HG02623 (cell line): ENCODE data around the gene ZNHIT2.

Source experiments
- ATAC-seq: cut with Tn5 transposase; IDR thresholded peaks from one replicate; pipeline ENCODE4 v1.9.1; 2021; ENCODE audit warnings: moderate library complexity; ENCODE audit not compliant: unreplicated experiment

ZNHIT2 gene

GRCh38 chr11:65134952-65135632 lies 17.6 kb upstream of the ZNHIT2 start:
- peak; percentile 52 for ATAC-seq

DNA sequence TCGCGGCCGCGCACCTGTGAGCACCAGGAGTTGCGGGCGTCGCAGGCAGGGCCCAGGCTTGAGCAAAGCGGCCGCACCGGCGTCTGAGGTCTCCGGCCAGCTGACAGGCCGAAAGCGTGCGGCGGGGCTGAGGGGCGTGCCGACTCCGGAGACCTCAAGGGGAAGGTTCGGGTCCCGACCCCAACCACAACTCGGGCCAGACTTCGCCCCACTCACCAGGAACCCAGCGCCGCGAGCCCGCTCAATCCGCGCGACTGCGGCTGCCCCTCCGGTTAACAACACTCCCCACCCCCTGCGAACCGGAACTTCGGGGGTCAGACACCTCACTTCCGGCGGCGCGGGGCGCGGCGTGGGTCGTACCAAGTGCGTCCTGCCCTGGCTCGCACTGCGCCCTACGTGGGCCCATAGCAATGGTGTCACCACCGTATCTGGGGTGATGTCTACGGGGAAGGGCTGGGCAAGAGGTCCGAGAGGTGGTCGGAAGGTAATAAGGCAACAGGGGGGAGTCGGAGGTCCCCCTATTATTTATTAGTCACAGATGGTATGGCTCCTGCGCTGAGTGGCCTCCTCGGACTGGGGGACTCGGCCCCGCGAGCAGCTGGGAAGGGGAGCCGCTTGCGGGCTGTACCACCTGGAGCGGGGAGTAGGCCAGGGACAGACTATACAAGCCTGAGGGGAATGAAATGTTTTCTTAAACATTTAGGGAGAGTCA lies 16.9 kb upstream of the ZNHIT2 start, which contains the start of gene SYVN1:
TSS of gene SYVN1 (minus strand) at position 280 of the 712 bp plus-strand sequence. CDS start 918 bp downstream, outside the sequence.
- peak; percentile 56 for ATAC-seq

DNA sequence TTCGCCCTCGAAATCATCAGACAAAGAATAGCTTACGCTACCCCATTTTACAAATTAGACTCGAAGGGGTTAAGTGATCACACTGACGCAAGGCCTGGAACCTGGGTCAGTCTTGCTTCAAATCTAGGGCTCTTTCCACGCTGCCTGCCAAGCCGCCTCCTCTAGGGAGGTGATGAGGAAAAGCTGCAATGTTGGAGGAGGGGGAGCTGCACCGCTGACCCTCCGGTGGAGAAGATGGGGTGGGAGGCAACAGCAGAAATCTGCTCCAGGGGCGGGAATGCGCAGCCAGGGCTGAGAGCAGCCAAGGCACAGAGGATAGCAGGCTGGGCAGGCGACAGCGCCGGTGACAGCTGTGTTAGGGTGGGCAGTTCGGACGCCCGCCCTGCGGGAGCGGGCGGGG lies 16.2 kb upstream of the ZNHIT2 start:
- ATAC-seq = no peak

GRCh38 chr11:65132988-65133700 lies 15.6 kb upstream of the ZNHIT2 start:
- ATAC-seq = no peak

DNA sequence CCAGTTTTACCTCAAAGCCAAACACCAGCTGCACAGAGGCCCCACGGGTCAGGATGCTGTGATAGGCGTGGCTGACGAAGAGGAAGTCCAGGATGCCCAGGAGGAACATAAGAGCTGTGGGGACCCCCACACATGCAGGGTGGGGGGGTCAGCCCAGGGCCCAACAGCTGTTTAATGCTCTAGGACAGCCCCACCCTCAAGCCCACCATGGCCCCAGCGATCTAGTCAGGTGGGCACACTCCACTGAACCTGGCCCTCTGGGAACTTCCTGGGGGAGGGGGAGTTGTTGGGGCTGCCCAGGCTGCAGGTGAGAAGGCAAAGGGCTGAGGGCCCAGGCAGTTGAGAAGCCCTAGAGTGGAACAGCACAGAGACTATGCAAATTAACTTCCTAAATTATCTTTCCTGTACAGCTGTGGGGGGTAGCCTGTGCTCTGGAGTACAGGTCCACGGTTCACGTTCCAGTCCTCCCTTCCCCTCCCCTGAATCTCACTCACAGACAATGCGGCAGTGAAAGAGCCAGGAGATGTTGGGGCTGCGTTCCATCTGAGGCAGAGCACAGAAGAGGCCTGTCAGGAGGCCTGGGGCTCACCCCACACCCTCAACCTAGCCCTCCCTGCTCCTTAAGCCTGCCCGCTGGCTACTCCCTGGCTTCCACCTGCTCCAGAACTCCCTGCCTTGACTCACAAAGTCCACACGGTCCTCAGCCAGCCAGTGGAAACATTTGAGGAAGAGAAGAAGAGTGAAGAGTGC lies 14.9 kb upstream of the ZNHIT2 start:
- ATAC-seq = no peak

GRCh38 chr11:65131895-65132237 lies 14.4 kb upstream of the ZNHIT2 start:
- ATAC-seq = no peak

DNA sequence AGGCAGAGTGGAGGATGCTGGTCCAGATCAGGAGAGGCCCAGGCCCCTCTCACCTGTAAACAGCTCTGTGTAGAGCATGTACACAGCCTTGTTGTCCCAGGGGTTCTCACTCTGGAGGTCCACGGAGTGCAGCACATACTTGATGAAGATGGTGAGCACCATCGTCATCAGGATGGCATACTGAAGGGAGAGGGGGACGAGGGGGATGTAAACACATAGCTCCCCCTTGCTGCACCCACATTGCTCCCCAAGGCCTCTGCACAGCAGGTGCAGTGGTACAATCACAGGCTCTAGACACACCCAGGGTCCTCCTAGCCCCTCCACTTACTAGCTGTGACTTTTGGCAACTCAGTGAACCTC lies 13.9 kb upstream of the ZNHIT2 start:
- no peak for ATAC-seq

GRCh38 chr11:65130631-65131416 lies 13.3 kb upstream of the ZNHIT2 start:
- ATAC-seq = no peak

DNA sequence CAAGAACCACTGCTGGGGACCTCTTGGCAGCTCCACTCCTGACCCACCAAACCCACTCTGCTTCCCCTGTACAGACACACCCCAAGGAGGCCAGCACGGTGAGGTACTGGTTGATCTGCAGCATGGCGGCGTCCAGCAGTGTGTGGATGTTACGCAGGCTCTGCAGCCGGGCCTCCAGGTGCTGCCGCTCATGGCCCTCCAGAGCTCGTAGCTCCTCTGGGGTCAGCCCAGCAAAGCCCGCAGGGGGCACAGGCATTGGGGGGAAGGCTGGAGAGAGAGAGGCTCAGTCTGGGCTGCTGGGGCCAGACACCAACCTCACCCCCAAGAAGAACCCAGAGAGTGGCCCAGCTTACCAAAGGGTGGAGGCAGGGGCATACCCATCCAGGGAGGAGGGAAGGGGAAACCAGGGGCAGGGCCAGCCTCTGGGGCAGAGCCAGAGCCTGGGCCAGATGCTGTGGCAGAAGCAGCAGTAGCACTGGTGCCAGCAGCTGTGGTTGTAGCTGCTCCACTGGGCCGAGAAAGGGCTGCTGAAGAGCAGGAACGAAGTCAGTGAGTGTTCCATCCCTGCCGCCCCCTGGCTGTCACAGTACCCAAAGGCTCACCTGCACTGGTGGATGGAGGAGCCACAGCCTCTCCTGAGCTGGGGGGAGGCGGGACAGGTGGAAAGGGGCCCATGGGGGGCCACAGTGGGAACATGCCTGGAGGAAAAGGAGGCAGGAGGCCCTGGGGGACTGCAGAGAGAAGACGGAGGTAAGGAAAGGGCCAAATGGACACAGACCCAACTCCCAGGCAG lies 12.3 kb upstream of the ZNHIT2 start:
- no peak for ATAC-seq

DNA sequence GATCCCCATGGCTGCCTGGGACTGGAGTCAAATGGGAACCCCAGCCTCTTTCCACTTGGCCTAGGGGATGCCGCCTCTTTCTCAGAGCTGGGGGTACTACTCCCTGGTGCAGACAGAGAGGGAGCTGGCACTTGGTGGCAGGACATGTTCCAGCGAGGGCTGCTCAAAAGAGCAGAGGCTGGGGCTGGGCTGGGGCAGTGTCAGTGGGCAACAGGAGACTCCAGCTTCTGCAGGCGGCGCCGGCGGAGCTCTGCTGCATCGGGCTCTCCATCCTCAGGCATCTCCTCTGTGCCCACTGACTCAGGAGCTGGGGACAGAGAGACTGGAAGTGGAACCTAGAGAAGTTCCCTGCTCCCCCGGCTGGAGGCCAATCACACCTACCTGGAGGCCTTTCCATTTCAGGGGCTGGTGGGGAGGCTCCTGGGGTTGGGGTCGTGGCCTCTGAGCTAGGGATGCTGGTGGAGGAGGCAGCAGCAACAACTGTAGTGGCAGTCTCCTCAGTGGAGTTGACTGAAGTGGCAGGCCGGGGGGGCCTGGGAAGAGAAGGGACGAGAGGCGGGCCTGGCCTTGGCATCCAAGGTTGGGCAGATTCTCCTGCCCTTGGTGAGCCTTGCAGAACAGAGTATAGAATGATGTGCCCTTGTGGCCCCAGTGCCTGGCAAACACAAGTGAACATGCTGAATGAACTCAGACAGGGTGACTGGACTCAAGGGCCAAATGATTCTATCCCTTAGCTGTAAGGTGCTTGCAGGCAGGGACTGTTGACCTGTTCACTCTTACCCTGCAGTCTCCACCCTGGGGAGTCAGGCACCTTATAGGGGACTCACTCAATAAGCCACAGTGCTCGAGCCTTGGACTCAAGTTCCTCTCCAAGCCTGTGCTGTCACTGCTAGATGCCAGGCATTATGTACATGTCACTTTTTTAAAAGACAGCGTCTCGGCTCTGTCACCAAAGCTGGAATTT lies 11.0 kb upstream of the ZNHIT2 start:
- ATAC-seq = no peak

- no peak for ATAC-seq
Observed at GRCh38 chr11:65127473-65128181, 10.1 kb upstream of the ZNHIT2 start.

DNA sequence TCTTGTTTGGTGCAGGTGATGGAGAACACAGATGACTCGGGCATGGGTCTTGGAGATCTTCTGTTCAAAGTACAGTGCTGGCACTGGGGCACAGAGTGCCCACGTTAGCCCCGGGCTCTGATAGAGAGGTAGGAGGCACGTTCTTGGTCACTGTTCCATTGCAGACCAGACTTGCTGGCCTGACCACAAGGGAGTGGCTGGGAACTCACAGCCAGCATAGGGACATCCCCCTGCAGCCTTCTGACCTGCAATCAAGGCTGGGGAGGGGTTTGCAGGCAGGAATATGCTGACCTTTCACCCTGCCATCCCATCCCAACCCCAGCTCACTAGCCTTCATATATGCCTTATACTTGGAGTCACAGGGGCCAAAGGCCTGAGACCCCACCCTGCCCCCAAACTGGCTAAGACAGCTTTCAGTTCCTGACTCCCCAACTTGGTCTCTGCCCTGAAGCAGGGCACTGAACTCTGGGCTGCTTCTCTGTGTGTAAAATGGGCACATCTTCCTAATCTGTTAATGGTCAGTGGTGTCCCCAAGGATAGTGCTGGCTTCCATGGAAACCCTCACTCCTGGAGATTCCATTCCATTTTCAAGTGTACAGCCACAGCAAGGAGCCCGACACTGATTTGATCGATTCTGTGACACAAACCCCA lies 9.2 kb upstream of the ZNHIT2 start:
- ATAC-seq = no peak

DNA sequence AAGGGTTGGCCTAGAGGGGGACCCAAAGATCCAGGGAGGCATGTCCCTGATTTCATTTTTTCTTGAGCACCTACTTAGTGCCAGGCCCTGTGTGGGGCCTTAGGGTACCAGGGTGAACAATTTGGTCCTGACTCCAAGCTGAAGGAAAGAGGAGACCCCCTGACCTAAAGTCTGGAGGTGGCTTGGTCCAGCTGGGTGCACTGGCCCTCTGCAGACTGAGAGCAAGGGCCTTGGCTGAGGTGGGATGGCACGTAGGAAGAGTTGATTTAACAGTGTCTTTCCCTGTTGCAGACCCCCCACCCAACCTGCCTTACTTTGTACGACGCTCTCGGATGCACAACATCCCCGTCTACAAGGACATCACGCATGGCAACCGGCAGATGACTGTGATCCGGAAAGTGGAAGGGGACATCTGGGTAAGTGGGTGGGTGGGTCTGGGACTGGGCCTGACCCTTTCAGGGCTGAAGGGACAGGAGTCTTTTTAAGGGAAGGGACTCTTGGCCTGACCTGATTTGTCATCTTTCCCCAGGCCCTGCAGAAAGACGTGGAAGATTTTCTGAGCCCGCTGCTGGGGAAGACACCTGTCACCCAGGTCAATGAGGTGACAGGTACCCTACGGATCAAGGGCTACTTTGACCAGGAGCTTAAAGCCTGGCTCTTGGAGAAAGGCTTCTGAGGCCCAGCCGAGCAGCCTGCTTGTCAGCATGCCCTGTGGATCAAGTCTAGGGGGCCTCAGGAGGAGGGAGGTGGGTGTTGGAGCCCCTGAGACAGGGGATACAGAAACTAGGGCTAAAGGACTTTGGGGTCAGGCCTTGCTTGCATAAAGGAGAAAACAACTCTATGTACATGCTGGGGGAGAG lies 7.9 kb upstream of the ZNHIT2 start:
- ATAC-seq = no peak

DNA sequence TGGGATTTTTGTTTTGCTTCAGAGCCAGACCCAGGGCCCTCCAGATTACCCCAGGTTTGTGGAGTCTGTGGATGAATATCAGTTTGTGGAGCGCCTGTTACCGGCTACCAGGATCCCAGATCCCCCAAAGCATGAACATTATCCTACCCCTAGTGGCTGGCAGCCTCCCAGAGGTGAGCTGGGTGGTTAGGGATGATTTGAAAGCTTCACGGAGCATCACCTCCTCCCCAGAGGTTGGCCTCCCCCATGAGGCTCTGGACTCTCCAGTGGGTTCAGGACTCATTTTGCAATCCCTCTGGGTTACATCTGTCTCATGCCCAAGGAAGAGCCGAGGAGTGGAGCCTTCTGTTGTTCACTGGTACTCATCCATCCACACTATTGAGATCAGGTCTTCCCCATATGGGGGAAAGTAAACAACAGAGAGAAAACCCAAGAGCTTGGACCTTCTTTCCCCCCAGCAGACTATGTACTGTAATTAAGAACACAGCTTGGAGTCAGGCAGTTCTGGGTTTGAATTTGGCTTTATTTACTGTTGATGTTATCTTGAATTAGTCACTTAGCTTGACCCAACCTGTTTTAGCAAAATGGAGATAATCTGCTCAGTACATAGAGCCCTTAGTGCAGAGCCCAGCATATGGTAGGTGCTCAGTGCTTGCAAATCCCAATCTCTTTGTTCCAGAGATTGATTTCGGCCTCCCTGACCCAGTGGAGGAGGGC lies 7.1 kb upstream of the ZNHIT2 start:
- ATAC-seq = no peak

- ATAC-seq = peak; percentile 70
Observed at GRCh38 chr11:65121865-65122696, 4.6 kb upstream of the ZNHIT2 start, which contains the start of the genes FAU and MRPL49. Gene FAU (minus strand): TSS chr11:65122134. CDS start chr11:65121813, 321 bp downstream. Gene MRPL49 (plus strand): TSS chr11:65122321. CDS start chr11:65122347, 26 bp downstream.
